ENCODE results near the gene RELA.
"Not testable (repeated sequence)": the region's sequence is repeated elsewhere in the genome, so short reads cannot be mapped to it uniquely, and the experiment has no call there.

RELA gene

GRCh38 chr11:65662247-65662798, 393 bp downstream of the RELA start:
- TF ChIP-seq CTCF (conservative IDR thresholded peaks at IDR 0.05; ENCODE audit: low read length), result no peak
- DNase-seq (ENCODE audit: low read depth), result no peak
- peak overlapping the region; percentile 98 for H3K4me3 ChIP-seq (ENCODE audit: low read length)

- peak overlapping the region; percentile 98 for H3K4me3 ChIP-seq (ENCODE audit: low read length)
- no peak for DNase-seq (ENCODE audit: low read depth)
- TF ChIP-seq CTCF (conservative IDR thresholded peaks at IDR 0.05; ENCODE audit: low read length), result no peak
Measured at GRCh38 chr11:65661599-65662246, 993 bp downstream of the RELA start.

GRCh38 chr11:65660908-65661307, 1.8 kb downstream of the RELA start:
- H3K4me3 ChIP-seq (ENCODE audit: low read length), result peak overlapping the region; percentile 98; the same call in 1 of the 2 replicates
- DNase-seq (ENCODE audit: low read depth), result not testable (repeated sequence)

- no peak for TF ChIP-seq CTCF (conservative IDR thresholded peaks at IDR 0.05; ENCODE audit: low read length)
- no peak overlapping the region for H3K4me3 ChIP-seq (ENCODE audit: low read length)
- no peak for DNase-seq (ENCODE audit: low read depth)
Measured at GRCh38 chr11:65660038-65660437, 2.7 kb downstream of the RELA start.

- DNase-seq (ENCODE audit: low read depth), result no peak
- H3K4me3 ChIP-seq (ENCODE audit: low read length), result no peak overlapping the region
- no peak for TF ChIP-seq CTCF (conservative IDR thresholded peaks at IDR 0.05; ENCODE audit: low read length)
Measured at GRCh38 chr11:65658174-65659021, 4.3 kb downstream of the RELA start.

- no peak overlapping the region for H3K4me3 ChIP-seq (ENCODE audit: low read length)
- no peak for DNase-seq (ENCODE audit: low read depth)
- no peak for TF ChIP-seq CTCF (conservative IDR thresholded peaks at IDR 0.05; ENCODE audit: low read length)
Measured at GRCh38 chr11:65657426-65657825, 5.3 kb downstream of the RELA start.

- TF ChIP-seq CTCF (conservative IDR thresholded peaks at IDR 0.05; ENCODE audit: low read length), result no peak
Measured at GRCh38 chr11:65655570-65656332, 7.0 kb downstream of the RELA start.

More at GRCh38 chr11:65655570-65656332, 7.0 kb downstream of the RELA start:
- H3K4me3 ChIP-seq (ENCODE audit: low read length), result no peak overlapping the region
- DNase-seq (ENCODE audit: low read depth), result no peak

Measured in AG10803 (cell line).